Amniotic stem cell (primary cell): Measurements from ENCODE around the gene SPEF2.
"Not testable (repeated sequence)": the region's sequence is repeated elsewhere in the genome, so short reads cannot be mapped to it uniquely, and the experiment has no call there.

Experiments used
- DNase-seq: peaks from one replicate; lab custom pipeline; 2025; lab: John Stamatoyannopoulos, UW

SPEF2 gene

GRCh38 chr5:35651002-35651756 lies 33.5 kb downstream of the SPEF2 start:
- peak; percentile 18 for DNase-seq

- no peak for DNase-seq
Measured at GRCh38 chr5:35656721-35657120, 39.1 kb downstream of the SPEF2 start.

GRCh38 chr5:35657877-35658276 lies 40.2 kb downstream of the SPEF2 start:
- DNase-seq, result no peak

GRCh38 chr5:35659556-35659955 lies 41.9 kb downstream of the SPEF2 start:
- DNase-seq, result no peak

- no peak for DNase-seq
Measured at GRCh38 chr5:35660451-35660850, 42.8 kb downstream of the SPEF2 start.

GRCh38 chr5:35664584-35664983 lies 46.9 kb downstream of the SPEF2 start:
- DNase-seq, result no peak

GRCh38 chr5:35665096-35665495 lies 47.4 kb downstream of the SPEF2 start:
- DNase-seq, result no peak

GRCh38 chr5:35668319-35668718 lies 50.7 kb downstream of the SPEF2 start:
- DNase-seq, result no peak

- DNase-seq, result no peak
Measured at GRCh38 chr5:35668794-35669193, 51.1 kb downstream of the SPEF2 start.

- DNase-seq, result no peak
Measured at GRCh38 chr5:35671541-35672295, 54.1 kb downstream of the SPEF2 start.

GRCh38 chr5:35672296-35672655 lies 54.6 kb downstream of the SPEF2 start:
- DNase-seq, result not testable (repeated sequence)

GRCh38 chr5:35672995-35673394 lies 55.3 kb downstream of the SPEF2 start:
- DNase-seq, result no peak

- DNase-seq, result no peak
Measured at GRCh38 chr5:35674049-35674448, 56.4 kb downstream of the SPEF2 start.

- no peak for DNase-seq
Measured at GRCh38 chr5:35675392-35675791, 57.7 kb downstream of the SPEF2 start.

GRCh38 chr5:35677878-35678277 lies 60.2 kb downstream of the SPEF2 start:
- no peak for DNase-seq

GRCh38 chr5:35678661-35679060 lies 61.0 kb downstream of the SPEF2 start:
- no peak for DNase-seq

GRCh38 chr5:35679357-35679756 lies 61.7 kb downstream of the SPEF2 start:
- DNase-seq, result no peak

- DNase-seq, result no peak
Measured at GRCh38 chr5:35681911-35682310, 64.2 kb downstream of the SPEF2 start.

- DNase-seq, result no peak
Measured at GRCh38 chr5:35683466-35683865, 65.8 kb downstream of the SPEF2 start.

- no peak for DNase-seq
Measured at GRCh38 chr5:35685161-35685560, 67.5 kb downstream of the SPEF2 start.

GRCh38 chr5:35687961-35688360 lies 70.3 kb downstream of the SPEF2 start:
- DNase-seq, result no peak

GRCh38 chr5:35694481-35694880 lies 76.8 kb downstream of the SPEF2 start:
- no peak for DNase-seq

GRCh38 chr5:35698047-35698808 lies 80.6 kb downstream of the SPEF2 start:
- no peak for DNase-seq
